ENCODE data around the gene PAPPA. TPM values are rescaled to one million over a fixed set of nuclear protein-coding genes. Genes with fewer than 3 reads are reported as not detected.

PAPPA gene
- total RNA-seq, 1 donor from 2014 or later, result 2.9 TPM

DNA sequence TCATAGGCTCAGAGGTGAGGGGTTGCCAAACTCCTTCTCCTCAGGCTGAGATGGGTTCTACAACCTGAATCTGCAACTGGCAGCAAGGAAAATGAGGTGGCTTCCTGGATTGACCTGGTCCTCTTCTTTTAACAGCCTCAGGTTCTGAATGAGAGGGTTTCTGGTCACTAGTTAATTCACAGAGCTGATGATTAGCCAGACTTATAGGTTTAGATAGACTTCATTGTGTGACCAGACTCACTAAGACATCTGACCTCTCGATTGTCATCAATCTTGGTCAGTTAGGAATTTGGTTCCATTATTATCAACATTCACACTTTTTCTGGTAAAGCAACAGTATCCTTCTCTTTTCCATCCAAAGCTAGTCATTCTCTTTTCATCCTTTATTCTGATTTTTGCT lies 257.9 kb downstream of the PAPPA start:
- Histone ChIP-seq H3K27ac (no peak overlapping the region), H3K36me3 (no peaks in the 10 kb centered on the region), H3K27me3 (no peaks in the 10 kb centered on the region), H3K9me3 (no peaks in the 10 kb centered on the region), H3K4me3 (no peak overlapping the region), H3K4me1 (no peaks in the 10 kb centered on the region)
- ATAC-seq (no peak), DNase-seq (no peak)
- intact Hi-C loops (cut with DNase I), result no loop called here
- TF ChIP-seq, protein P1, sequence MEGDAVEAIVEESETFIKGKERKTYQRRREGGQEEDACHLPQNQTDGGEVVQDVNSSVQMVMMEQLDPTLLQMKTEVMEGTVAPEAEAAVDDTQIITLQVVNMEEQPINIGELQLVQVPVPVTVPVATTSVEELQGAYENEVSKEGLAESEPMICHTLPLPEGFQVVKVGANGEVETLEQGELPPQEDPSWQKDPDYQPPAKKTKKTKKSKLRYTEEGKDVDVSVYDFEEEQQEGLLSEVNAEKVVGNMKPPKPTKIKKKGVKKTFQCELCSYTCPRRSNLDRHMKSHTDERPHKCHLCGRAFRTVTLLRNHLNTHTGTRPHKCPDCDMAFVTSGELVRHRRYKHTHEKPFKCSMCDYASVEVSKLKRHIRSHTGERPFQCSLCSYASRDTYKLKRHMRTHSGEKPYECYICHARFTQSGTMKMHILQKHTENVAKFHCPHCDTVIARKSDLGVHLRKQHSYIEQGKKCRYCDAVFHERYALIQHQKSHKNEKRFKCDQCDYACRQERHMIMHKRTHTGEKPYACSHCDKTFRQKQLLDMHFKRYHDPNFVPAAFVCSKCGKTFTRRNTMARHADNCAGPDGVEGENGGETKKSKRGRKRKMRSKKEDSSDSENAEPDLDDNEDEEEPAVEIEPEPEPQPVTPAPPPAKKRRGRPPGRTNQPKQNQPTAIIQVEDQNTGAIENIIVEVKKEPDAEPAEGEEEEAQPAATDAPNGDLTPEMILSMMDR (IDR thresholded peaks at IDR 0.05), result no peak

DNA sequence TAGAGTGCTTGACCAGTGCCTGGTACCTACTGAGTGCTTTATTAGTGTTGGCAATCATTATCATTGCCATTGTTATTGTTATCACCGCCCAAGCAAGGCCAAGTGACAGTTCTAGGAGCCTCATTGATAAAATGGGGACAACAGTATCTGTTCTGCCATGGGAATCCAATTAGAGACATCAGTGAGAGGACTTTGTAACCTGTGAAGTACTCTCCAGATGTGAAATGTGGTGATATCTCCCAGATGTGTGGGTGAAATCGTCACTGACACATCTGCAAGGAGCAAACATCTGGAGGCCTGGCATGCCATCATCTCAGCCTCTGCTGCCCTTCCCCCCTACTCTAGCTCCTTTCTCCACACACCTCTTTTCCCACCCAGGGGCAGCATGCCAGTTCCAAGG lies 260.8 kb downstream of the PAPPA start:
- no peak for DNase-seq
- H3K36me3 ChIP-seq, result no peaks in the 10 kb centered on the region
- H3K9me3 ChIP-seq, result no peaks in the 10 kb centered on the region
- H3K27ac ChIP-seq, result no peak overlapping the region
- TF ChIP-seq, protein P1 (IDR thresholded peaks at IDR 0.05), result no peak
- ATAC-seq, result no peak
- H3K4me3 ChIP-seq, result no peak overlapping the region
- no peaks in the 10 kb centered on the region for H3K4me1 ChIP-seq
- no peaks in the 10 kb centered on the region for H3K27me3 ChIP-seq
- intact Hi-C loops (cut with DNase I), result no loop called here

- ATAC-seq, result no peak
- H3K27ac ChIP-seq, result no peak overlapping the region
These were observed 262.8 kb downstream of the PAPPA start for GRCh38 chr9:116416421-116416820.

DNA sequence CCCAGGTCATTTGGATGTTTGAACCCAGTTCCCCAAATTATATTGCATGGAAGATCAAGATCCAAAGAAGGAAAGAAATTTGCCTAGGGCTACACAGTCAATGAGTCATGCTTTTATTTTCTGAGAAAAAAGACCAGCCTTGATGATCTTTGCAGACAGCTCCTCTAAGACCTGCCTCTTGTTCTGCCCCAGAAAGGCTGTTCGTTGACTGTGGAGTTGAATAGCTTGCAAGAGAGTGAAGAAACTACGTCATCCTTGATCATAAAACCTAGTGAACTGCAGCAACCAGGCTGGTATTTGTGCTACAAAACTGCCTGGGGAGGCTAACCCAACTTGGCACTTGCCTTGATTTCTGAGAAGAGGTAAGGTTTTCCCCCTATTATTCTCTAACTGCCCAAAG lies 263.9 kb downstream of the PAPPA start:
- H3K4me3 ChIP-seq, result no peak overlapping the region
- TF ChIP-seq, protein P1 (IDR thresholded peaks at IDR 0.05), result no peak
- intact Hi-C loops (cut with DNase I), result no loop called here
- no peaks in the 10 kb centered on the region for H3K9me3 ChIP-seq
- DNase-seq, result no peak
- no peak overlapping the region for H3K27ac ChIP-seq
- H3K36me3 ChIP-seq, result no peaks in the 10 kb centered on the region
- H3K4me1 ChIP-seq, result no peaks in the 10 kb centered on the region
- no peak for ATAC-seq
- H3K27me3 ChIP-seq, result no peaks in the 10 kb centered on the region

More at GRCh38 chr9:116416421-116416820, 262.8 kb downstream of the PAPPA start:
- intact Hi-C loops (cut with DNase I), result no loop called here
- Histone ChIP-seq H3K36me3 (no peaks in the 10 kb centered on the region), H3K4me3 (no peak overlapping the region), H3K4me1 (no peaks in the 10 kb centered on the region), H3K9me3 (no peaks in the 10 kb centered on the region), H3K27me3 (no peaks in the 10 kb centered on the region)
- TF ChIP-seq, protein P1 (IDR thresholded peaks at IDR 0.05), result no peak
- DNase-seq, result no peak

DNA sequence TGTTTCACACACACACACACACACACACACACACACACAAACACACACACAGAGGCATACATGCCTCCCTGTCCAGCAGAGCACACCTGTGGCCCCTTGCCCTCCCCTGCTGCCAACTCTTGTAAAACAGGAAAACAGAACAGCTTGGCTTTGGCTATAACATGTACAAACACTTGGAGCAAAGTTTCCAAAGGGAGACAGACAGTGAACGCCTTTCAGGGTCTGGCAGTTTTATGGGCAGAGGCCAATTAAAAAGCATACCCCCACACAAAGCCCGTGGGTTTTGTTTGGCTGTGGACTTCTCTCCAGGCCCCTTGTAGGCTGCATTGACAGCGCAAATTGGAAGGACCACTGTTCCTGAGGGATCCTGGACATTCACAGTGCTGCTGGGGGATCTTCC lies 265.6 kb downstream of the PAPPA start:
- Histone ChIP-seq H3K9me3 (no peaks in the 10 kb centered on the region), H3K36me3 (no peaks in the 10 kb centered on the region), H3K27ac (no peak overlapping the region), H3K27me3 (no peaks in the 10 kb centered on the region), H3K4me3 (no peak overlapping the region), H3K4me1 (no peaks in the 10 kb centered on the region)
- DNase-seq (no peak), ATAC-seq (no peak)
- intact Hi-C loops (cut with DNase I), result no loop called here
- TF ChIP-seq, protein P1 (IDR thresholded peaks at IDR 0.05), result no peak

DNA sequence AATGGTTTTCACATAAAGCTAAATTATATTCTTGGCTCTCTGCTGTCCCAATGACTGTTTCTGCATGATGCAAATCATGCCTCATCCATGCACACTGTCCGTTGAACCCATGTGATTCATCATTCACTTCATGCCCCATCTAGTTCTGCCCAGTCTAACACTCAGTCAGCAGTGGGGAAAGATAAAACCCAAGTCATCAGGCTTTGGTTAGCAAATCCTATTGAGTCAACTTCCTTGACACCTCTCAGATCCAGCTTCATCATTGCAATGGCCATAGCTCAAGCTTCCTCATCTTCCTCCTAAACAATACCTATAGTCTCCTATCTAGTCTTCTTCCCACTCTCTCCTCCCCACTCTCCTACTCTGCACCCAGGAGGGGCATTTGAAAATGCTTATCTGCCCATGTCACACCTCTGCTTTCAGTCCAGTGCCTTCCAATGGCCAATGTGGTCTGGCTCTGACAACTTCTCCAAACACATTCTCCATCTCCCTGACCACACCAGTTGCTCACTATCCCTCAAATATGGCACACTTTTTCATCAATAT lies 267.5 kb downstream of the PAPPA start:
- H3K36me3 ChIP-seq, result no peaks in the 10 kb centered on the region
- no peak overlapping the region for H3K27ac ChIP-seq
- H3K9me3 ChIP-seq, result no peaks in the 10 kb centered on the region
- H3K4me1 ChIP-seq, result no peaks in the 10 kb centered on the region
- ATAC-seq (no peak), DNase-seq (no peak)
- no peak overlapping the region for H3K4me3 ChIP-seq
- intact Hi-C loops (cut with DNase I), result no loop called here
- H3K27me3 ChIP-seq, result no peaks in the 10 kb centered on the region
- TF ChIP-seq, protein P1 (IDR thresholded peaks at IDR 0.05), result no peak

All from upper lobe of right lung (tissue), 1 donor.